HCT116 (cell line): ENCODE measurements around the gene THUMPD2. TPM values are rescaled to one million over a fixed set of nuclear protein-coding genes. Genes with fewer than 3 reads are reported as not detected.
"Not testable (repeated sequence)": the region's sequence is repeated elsewhere in the genome, so short reads cannot be mapped to it uniquely, and the experiment has no call there.

Experiments used
- ATAC-seq: fragments of 200-7000 bp; cut with Tn5 transposase; 2 replicates; pipeline ENCODE4 v1.9.1; 2020; ENCODE audit warnings: mild to moderate bottlenecking, moderate library complexity
- BruUV-seq: library from RNA; stranded (reverse); fragments of 400-500 nt; replicated peaks from 2 replicates; lab custom pipeline; 2021; lab: Mats Ljungman, UMichigan
- CTCF ChIA-PET: fragments of 300-600 bp; sonication (Branson Sonifier 250); formaldehyde crosslinking; loops from one replicate; lab custom pipeline; 2021; ENCODE audit warnings: antibody characterized with exemption; lab: Charles Lee
- POLR2A ChIA-PET: fragments of 300-600, 350-600 bp; sonication (Branson Sonifier 250); formaldehyde crosslinking; loops from one replicate; lab custom pipeline; 2021; ENCODE audit warnings: antibody characterized with exemption; lab: Charles Lee
- RAD21 ChIA-PET, 2 experiments: fragments of 300-600 bp; sonication (Branson Sonifier 250); formaldehyde crosslinking; loops; one replicate each; lab custom pipeline; 2023; ENCODE audit warnings: low total read pairs in 2 of 2; ENCODE audit not compliant: uncharacterized antibody in 2 of 2, unreplicated experiment in 2 of 2, low non-redundant PET in 1 of 2; lab: Charles Lee
- DNase-seq: peaks from one replicate; pipeline ENCODE4 v3.0.0-alpha.2; 2010; ENCODE audit warnings: low read depth, low spot score
- H2AFZ ChIP-seq: fragments of 200-600 bp; shearing (Covaris generic), sonication (generic); 2 replicates; pipeline ENCODE4 v1.6.1; 2017; ENCODE audit warnings: low read depth, mixed run types, mixed read lengths, antibody characterized with exemption, low read length; ENCODE audit not compliant: poor library complexity, severe bottlenecking
- H3K27ac ChIP-seq: 2 replicates; pipeline ENCODE4 v1.5.1; 2012; ENCODE audit warnings: low read depth, low read length
- H3K27me3 ChIP-seq: fragments of 200-600 bp; sonication (generic); 2 replicates; pipeline ENCODE4 v1.6.1; 2016; ENCODE audit warnings: mixed run types, low read length, mixed read lengths; ENCODE audit not compliant: insufficient read depth
- H3K36me3 ChIP-seq, 2 experiments: fragments of 200-500 bp in 1 of 2; fragments of 200-600 bp in 1 of 2; sonication (Bioruptor generic) in 1 of 2; sonication (generic) in 1 of 2; 2 replicates each; pipeline versions ENCODE4 v1.5.1 to v1.6.1; 2014 to 2016; ENCODE audit warnings: low read length in 2 of 2, inconsistent platforms in 1 of 2, mixed read lengths in 1 of 2, mixed run types in 1 of 2; ENCODE audit not compliant: insufficient read depth in 2 of 2, control insufficient read depth in 1 of 2
- H3K4me1 ChIP-seq, 2 experiments: fragments of 200-600 bp in 1 of 2; sonication (generic) in 1 of 2; 2 replicates each; pipeline versions ENCODE4 v1.5.1 to v1.6.1; 2012 to 2017; ENCODE audit warnings: low read length in 2 of 2, inconsistent platforms in 1 of 2, mild to moderate bottlenecking in 1 of 2, mixed read lengths in 1 of 2, mixed run types in 1 of 2, moderate library complexity in 1 of 2; ENCODE audit not compliant: insufficient read depth in 2 of 2, control insufficient read depth in 1 of 2
- H3K4me2 ChIP-seq: fragments of 200-600 bp; sonication (generic); 2 replicates; pipeline ENCODE4 v1.6.1; 2017; ENCODE audit warnings: mixed run types, low read length, mixed read lengths
- H3K4me3 ChIP-seq, 2 experiments: fragments of 200-600 bp in 1 of 2; sonication (generic) in 1 of 2; replicated peaks in 1 of 2; 2 replicates each; pipeline ENCODE4 v1.5.1; 2011 to 2016; ENCODE audit warnings: low read length in 2 of 2, control low read depth in 1 of 2, low read depth in 1 of 2, mild to moderate bottlenecking in 1 of 2, mixed read lengths in 1 of 2, mixed run types in 1 of 2
- H3K79me2 ChIP-seq: fragments of 200-600 bp; sonication (generic); 2 replicates; pipeline ENCODE4 v1.6.1; 2017; ENCODE audit warnings: mild to moderate bottlenecking, mixed run types, low read length, moderate library complexity, mixed read lengths; ENCODE audit not compliant: insufficient read depth
- H3K9ac ChIP-seq: fragments of 200-600 bp; sonication (generic); 2 replicates; pipeline ENCODE4 v1.6.1; 2016; ENCODE audit warnings: low read length, mixed read lengths
- H3K9me2 ChIP-seq: fragments of 200-600 bp; sonication (generic), shearing (Covaris generic); 2 replicates; pipeline ENCODE4 v1.6.1; 2017; ENCODE audit warnings: mixed run types, mild to moderate bottlenecking, moderate library complexity; ENCODE audit not compliant: insufficient read depth
- H3K9me3 ChIP-seq, 2 experiments: fragments of 200-500 bp in 1 of 2; fragments of 200-600 bp in 1 of 2; sonication (Bioruptor generic) in 1 of 2; sonication (generic) in 1 of 2; 2 replicates each; pipeline ENCODE4 v1.6.1; 2014 to 2017; ENCODE audit warnings: low read length in 2 of 2, mixed read lengths in 2 of 2, inconsistent platforms in 1 of 2, low read depth in 1 of 2, mild to moderate bottlenecking in 1 of 2, mixed run types in 1 of 2, moderate library complexity in 1 of 2; ENCODE audit not compliant: control insufficient read depth in 1 of 2, insufficient read depth in 1 of 2
- H4K20me1 ChIP-seq: fragments of 200-600 bp; sonication (generic), shearing (Covaris generic); 2 replicates; pipeline ENCODE4 v1.6.1; 2017; ENCODE audit warnings: mixed run types, mild to moderate bottlenecking, moderate library complexity; ENCODE audit not compliant: insufficient read depth
- CBX3 ChIP-seq: IDR thresholded peaks from 2 replicates; pipeline ENCODE4 v1.6.1; 2012; ENCODE audit warnings: low read depth
- CTCF ChIP-seq, 3 experiments: fragments of 200-600 bp in 1 of 3; sonication (generic) in 1 of 3; IDR thresholded peaks in 2 of 3; conservative IDR thresholded peaks in 1 of 3; 2 replicates each; pipeline ENCODE4 v1.5.1; 2012 to 2017; ENCODE audit warnings: low read depth in 2 of 3, low read length in 2 of 3, antibody characterized with exemption in 1 of 3, borderline replicate concordance in 1 of 3, control low read depth in 1 of 3, mild to moderate bottlenecking in 1 of 3, mixed read lengths in 1 of 3, mixed run types in 1 of 3, moderate library complexity in 1 of 3; ENCODE audit not compliant: insufficient read depth in 1 of 3
- EGR1 ChIP-seq: IDR thresholded peaks from 2 replicates; pipeline ENCODE4 v1.6.1; 2012; ENCODE audit warnings: low read depth
- ELF1 ChIP-seq: IDR thresholded peaks from 2 replicates; pipeline ENCODE4 v1.6.1; 2012; ENCODE audit warnings: low read depth, borderline replicate concordance
- POLR2A ChIP-seq: IDR thresholded peaks from 2 replicates; pipeline ENCODE4 v1.7.0; 2011; ENCODE audit warnings: borderline replicate concordance; ENCODE audit not compliant: insufficient read depth, insufficient read length; ENCODE audit errors: extremely low read depth
- RAD21 ChIP-seq: IDR thresholded peaks from 2 replicates; pipeline ENCODE4 v1.6.1; 2012; ENCODE audit warnings: low read depth, mild to moderate bottlenecking
- REST ChIP-seq: IDR thresholded peaks from 2 replicates; pipeline ENCODE4 v1.6.1; 2012; ENCODE audit warnings: low read depth
- SP1 ChIP-seq: IDR thresholded peaks from 2 replicates; pipeline ENCODE4 v1.6.1; 2012; ENCODE audit warnings: low read depth
- SRF ChIP-seq: IDR thresholded peaks from 2 replicates; pipeline ENCODE4 v1.6.1; 2012; ENCODE audit warnings: low read depth
- ZFX ChIP-seq: fragments of 450-650 bp; IDR thresholded peaks from 2 replicates; pipeline ENCODE4 v1.6.1; 2017
- intact Hi-C: fragments of 100-400 bp; cut with micrococcal nuclease; formaldehyde crosslinking; loops from 2 replicates; pipeline ENCODE4 v1.10.0; 2022
- total RNA-seq: library from RNA; stranded (reverse); gene quantifications from one replicate; pipeline ENCODE4 v1.2.1, GENCODE V29; 2021; ENCODE audit not compliant: unreplicated experiment

Gene THUMPD2
- total RNA-seq, 1 experiment from 2014 or later = 15.8 TPM

- no peak for TF ChIP-seq REST
- TF ChIP-seq CBX3 = no peak
- no peak for TF ChIP-seq ZFX
- no peak for TF ChIP-seq SRF
- no peak for TF ChIP-seq ELF1
- no peak for TF ChIP-seq CTCF (IDR thresholded peaks at IDR 0.05 in 2 of 3, conservative IDR thresholded peaks at IDR 0.05 in 1 of 3; ENCODE audit: borderline replicate concordance in 1 of 3, insufficient read depth in 1 of 3, low read depth in 2 of 3, low read length in 2 of 3)
- TF ChIP-seq EGR1 = no peak
- TF ChIP-seq SP1 = no peak
- TF ChIP-seq POLR2A = no peak
These were observed 48.8 kb downstream of the THUMPD2 start (continued) for GRCh38 chr2:39730276-39730675.

- peak; percentile 69 for TF ChIP-seq RAD21
- peak; percentile 55 to 92 (median 89) for TF ChIP-seq CTCF (IDR thresholded peaks at IDR 0.05 in 2 of 3, conservative IDR thresholded peaks at IDR 0.05 in 1 of 3; ENCODE audit: borderline replicate concordance in 1 of 3, insufficient read depth in 1 of 3, low read depth in 2 of 3, low read length in 2 of 3)
- TF ChIP-seq SP1 = no peak
- TF ChIP-seq, all 23 proteins: peak for 2
- BruUV-seq = no TSS peak
- Histone ChIP-seq H3K4me3 (no peak overlapping the region), H2AFZ (no peak overlapping the region), H3K27me3 (no peaks in the 10 kb centered on the region), H3K4me1 (0 out of 4 replicates have a peak, but pooled peaks cover 0 to under 1% of the 10 kb centered on the region in 2 experiments), H3K4me2 (no peak overlapping the region), H3K9me2 (no peaks in the 10 kb centered on the region), H3K36me3 (no peaks in the 10 kb centered on the region), H3K79me2 (peaks cover under 1% of the 10 kb centered on the region; the same call in 1 of the 2 replicates), H3K9ac (no peak overlapping the region), H3K9me3 (no peaks in the 10 kb centered on the region), H3K27ac (no peak overlapping the region), H4K20me1 (no peaks in the 10 kb centered on the region)
- ChIA-PET RAD21 (no interaction called here), POLR2A (no interaction called here), CTCF (interaction anchor here (0.6 to 3.6 kb wide), 8 partner anchors 10 to 994 kb away, joined by 3 to 22 read pairs (median 4); no protein-coding TSS in a partner anchor)
- DNase-seq (peak; percentile 2), ATAC-seq (peak; percentile 84)
- intact Hi-C loops = loop anchor here (1.0 to 10.0 kb wide), 3 partner anchors 216 to 664 kb away; no protein-coding TSS in a partner anchor
These were observed 50.1 kb downstream of the THUMPD2 start for GRCh38 chr2:39728941-39729351.

- H3K27ac ChIP-seq, POLR2A ChIA-PET: not testable (repeated sequence)
- intact Hi-C loops = loop anchor here (1.0 to 10.0 kb wide), 2 partner anchors 215 to 663 kb away; no protein-coding TSS in a partner anchor
These were observed 51.0 kb downstream of the THUMPD2 start for GRCh38 chr2:39728085-39728484.

More at GRCh38 chr2:39728085-39728484, 51.0 kb downstream of the THUMPD2 start:
- H4K20me1 ChIP-seq, RAD21 ChIA-PET, ATAC-seq, BruUV-seq, H3K9ac ChIP-seq, H3K79me2 ChIP-seq, H3K36me3 ChIP-seq, H3K9me3 ChIP-seq, H2AFZ ChIP-seq, H3K27me3 ChIP-seq, H3K4me3 ChIP-seq, H3K9me2 ChIP-seq, DNase-seq, H3K4me2 ChIP-seq, H3K4me1 ChIP-seq: not testable (repeated sequence)
- CTCF ChIA-PET = interaction anchor here (1.1 to 3.6 kb wide), 3 partner anchors 10 to 348 kb away, joined by 3 to 22 read pairs (median 9); no protein-coding TSS in a partner anchor
